HG02970 (cell line): ENCODE measurements around the gene NTSR1.

Experiments used
- ATAC-seq: cut with Tn5 transposase; IDR thresholded peaks from one replicate; pipeline ENCODE4 v1.9.1; 2021; ENCODE audit warnings: mild to moderate bottlenecking, moderate library complexity, moderate number of reproducible peaks; ENCODE audit not compliant: unreplicated experiment, low FRiP score

The NTSR1 gene

GRCh38 chr20:62706857-62707256 lies 1.8 kb upstream of the NTSR1 start:
- ATAC-seq: no peak

GRCh38 chr20:62707276-62707920 lies 1.2 kb upstream of the NTSR1 start:
- ATAC-seq: no peak

GRCh38 chr20:62707921-62708521 lies 615 bp upstream of the NTSR1 start:
- ATAC-seq: no peak

GRCh38 chr20:62709537-62709905 lies 885 bp downstream of the NTSR1 start:
- ATAC-seq: no peak

- ATAC-seq: no peak
Measured at GRCh38 chr20:62710221-62710885, 1.7 kb downstream of the NTSR1 start.

- no peak for ATAC-seq
Measured at GRCh38 chr20:62710886-62711702, 2.5 kb downstream of the NTSR1 start.

- ATAC-seq: no peak
Measured at GRCh38 chr20:62711703-62712101, 3.1 kb downstream of the NTSR1 start.

GRCh38 chr20:62712606-62713005 lies 4.0 kb downstream of the NTSR1 start:
- ATAC-seq: no peak

GRCh38 chr20:62714006-62714405 lies 5.4 kb downstream of the NTSR1 start:
- ATAC-seq: no peak

- no peak for ATAC-seq
Measured at GRCh38 chr20:62714799-62715198, 6.2 kb downstream of the NTSR1 start.

- ATAC-seq: no peak
Measured at GRCh38 chr20:62715201-62715600, 6.6 kb downstream of the NTSR1 start.

GRCh38 chr20:62716198-62716940 lies 7.7 kb downstream of the NTSR1 start:
- ATAC-seq: no peak

GRCh38 chr20:62716941-62717310 lies 8.3 kb downstream of the NTSR1 start:
- ATAC-seq: no peak

- ATAC-seq: no peak
Measured at GRCh38 chr20:62717933-62718332, 9.3 kb downstream of the NTSR1 start.

- ATAC-seq: no peak
Measured at GRCh38 chr20:62718546-62718945, 9.9 kb downstream of the NTSR1 start.

- no peak for ATAC-seq
Measured at GRCh38 chr20:62719250-62719935, 10.8 kb downstream of the NTSR1 start.

- no peak for ATAC-seq
Measured at GRCh38 chr20:62721511-62722370, 13.1 kb downstream of the NTSR1 start.

GRCh38 chr20:62722627-62723026 lies 14.0 kb downstream of the NTSR1 start:
- no peak for ATAC-seq

- no peak for ATAC-seq
Measured at GRCh38 chr20:62723351-62723750, 14.7 kb downstream of the NTSR1 start.
